H1 (cell line): ENCODE measurements around the gene DIP2B. TPM values are rescaled to one million over a fixed set of nuclear protein-coding genes. Genes with fewer than 3 reads are reported as not detected.

ENCODE experiments used
- CTCF ChIA-PET: fragments of 300-600 bp; sonication (Branson Sonifier 250); formaldehyde crosslinking; loops from one replicate; lab custom pipeline; 2021; ENCODE audit not compliant: partially characterized antibody; lab: Charles Lee
- POLR2A ChIA-PET: fragments of 300-600 bp; sonication (Branson Sonifier 250); formaldehyde crosslinking; loops from one replicate; lab custom pipeline; 2021; ENCODE audit warnings: inconsistent platforms; ENCODE audit not compliant: partially characterized antibody; lab: Charles Lee
- DNase-seq, 2 experiments: peaks; one replicate each; pipeline versions ENCODE4 v3.0.0 to v3.0.0-alpha.2; 2010 to 2022; ENCODE audit warnings: low spot score in 2 of 2, low read depth in 1 of 2, mixed read lengths in 1 of 2
- FAIRE-seq: peaks from 2 replicates; lab custom pipeline; 2011; peaks lifted over from hg19 to GRCh38; lab: Jason Lieb, UNC
- H2AFZ ChIP-seq: 2 replicates; pipeline ENCODE4 v1.8.1; 2012; ENCODE audit warnings: low read length, inconsistent platforms
- H2AK5ac ChIP-seq: 2 replicates; pipeline ENCODE4 v1.6.1; 2013; ENCODE audit warnings: low read depth, low read length
- H2BK120ac ChIP-seq: replicated peaks from 2 replicates; pipeline ENCODE3; 2013; ENCODE audit warnings: low read depth, low read length, inconsistent platforms
- H2BK12ac ChIP-seq: 2 replicates; pipeline ENCODE4 v1.6.1; 2013; ENCODE audit warnings: low read depth, low read length
- H2BK15ac ChIP-seq: 2 replicates; pipeline ENCODE4 v1.6.1; 2013; ENCODE audit warnings: low read length
- H2BK20ac ChIP-seq: 2 replicates; pipeline ENCODE4 v1.6.1; 2013; ENCODE audit warnings: low read length
- H2BK5ac ChIP-seq: 2 replicates; pipeline ENCODE4 v1.6.1; 2013; ENCODE audit warnings: low read depth, low read length
- H3K14ac ChIP-seq: 2 replicates; pipeline ENCODE4 v1.6.1; 2013; ENCODE audit warnings: inconsistent platforms; ENCODE audit not compliant: insufficient read length
- H3K18ac ChIP-seq: 2 replicates; pipeline ENCODE4 v1.6.1; 2013; ENCODE audit warnings: low read length; ENCODE audit errors: extremely low read depth
- H3K23ac ChIP-seq: 2 replicates; pipeline ENCODE4 v1.6.1; 2013; ENCODE audit warnings: inconsistent platforms; ENCODE audit not compliant: insufficient read length
- H3K23me2 ChIP-seq: 2 replicates; pipeline ENCODE4 v1.6.1; 2013; ENCODE audit warnings: low read depth, low read length
- H3K27ac ChIP-seq: 2 replicates; pipeline ENCODE4 v1.6.1; 2011; ENCODE audit warnings: low read depth, low read length, inconsistent platforms
- H3K27me3 ChIP-seq, 4 experiments: replicated peaks in 1 of 4; 1 replicate in 1 of 4; 2 replicates in 3 of 4; pipeline versions ENCODE4 v1.6.1 to v1.8.1; 2011 to 2013; ENCODE audit warnings: low read length in 3 of 4, mild to moderate bottlenecking in 3 of 4, inconsistent platforms in 2 of 4, mixed read lengths in 2 of 4, moderate library complexity in 1 of 4; ENCODE audit not compliant: control insufficient read depth in 3 of 4, insufficient read depth in 3 of 4; ENCODE audit errors: extremely low read depth in 1 of 4
- H3K36me3 ChIP-seq, 4 experiments: 2 replicates each; pipeline versions ENCODE4 v1.6.1 to v1.8.1; 2011 to 2013; ENCODE audit warnings: mild to moderate bottlenecking in 4 of 4, low read length in 3 of 4, moderate library complexity in 2 of 4, control low read depth in 1 of 4, inconsistent platforms in 1 of 4; ENCODE audit not compliant: insufficient read depth in 4 of 4, control insufficient read depth in 2 of 4
- H3K4ac ChIP-seq: replicated peaks from 2 replicates; pipeline ENCODE3; 2013; ENCODE audit warnings: low read length, low read depth, mixed read lengths, inconsistent platforms; ENCODE audit not compliant: insufficient read length
- H3K4me1 ChIP-seq, 4 experiments: replicated peaks in 1 of 4; 1 replicate in 1 of 4; 2 replicates in 3 of 4; pipeline versions ENCODE4 v1.6.1 to v1.8.1; 2011 to 2013; ENCODE audit warnings: low read length in 3 of 4, inconsistent platforms in 2 of 4, mixed read lengths in 1 of 4; ENCODE audit not compliant: insufficient read depth in 4 of 4, control insufficient read depth in 3 of 4
- H3K4me2 ChIP-seq, 2 experiments: 2 replicates each; pipeline versions ENCODE4 v1.6.1 to v1.8.1; 2011 to 2013; ENCODE audit warnings: low read depth in 2 of 2, low read length in 2 of 2, control low read depth in 1 of 2, inconsistent platforms in 1 of 2, mild to moderate bottlenecking in 1 of 2; ENCODE audit not compliant: insufficient read depth in 1 of 2
- H3K4me3 ChIP-seq, 4 experiments: fragments of 200-600, 300-600 bp in 1 of 4; sonication (generic), shearing (Covaris generic), sonication (Bioruptor Twin) in 1 of 4; 2 replicates each; pipeline versions ENCODE4 v1.5.1 to v1.8.1; 2011 to 2016; ENCODE audit warnings: low read length in 4 of 4, low read depth in 3 of 4, control low read depth in 2 of 4, inconsistent platforms in 2 of 4, mild to moderate bottlenecking in 2 of 4, mixed read lengths in 1 of 4, moderate library complexity in 1 of 4; ENCODE audit not compliant: insufficient read depth in 2 of 4; ENCODE audit errors: extremely low read depth in 1 of 4
- H3K56ac ChIP-seq: replicated peaks from 2 replicates; pipeline ENCODE3; 2013; ENCODE audit warnings: low read depth, mild to moderate bottlenecking, mixed read lengths, low read length, inconsistent platforms; ENCODE audit not compliant: insufficient read length
- H3K79me1 ChIP-seq: 2 replicates; pipeline ENCODE4 v1.6.1; 2013; ENCODE audit warnings: low read depth, low read length, control low read depth
- H3K79me2 ChIP-seq, 2 experiments: 2 replicates each; pipeline versions ENCODE4 v1.6.1 to v1.8.1; 2012 to 2013; ENCODE audit warnings: low read length in 2 of 2, mild to moderate bottlenecking in 2 of 2, inconsistent platforms in 1 of 2; ENCODE audit not compliant: insufficient read depth in 2 of 2, control insufficient read depth in 1 of 2
- H3K9ac ChIP-seq, 4 experiments: replicated peaks in 1 of 4; 1 replicate in 1 of 4; 2 replicates in 3 of 4; pipeline versions ENCODE4 v1.6.1 to v1.8.1; 2011 to 2013; ENCODE audit warnings: low read depth in 3 of 4, low read length in 3 of 4, control low read depth in 2 of 4, mild to moderate bottlenecking in 2 of 4, moderate library complexity in 2 of 4, inconsistent platforms in 1 of 4; ENCODE audit errors: extremely low read depth in 1 of 4
- H3K9me3 ChIP-seq, 2 experiments: 2 replicates each; pipeline versions ENCODE4 v1.6.1 to v1.8.1; 2012 to 2013; ENCODE audit warnings: mild to moderate bottlenecking in 2 of 2, moderate library complexity in 2 of 2, control low read depth in 1 of 2, inconsistent platforms in 1 of 2, low read depth in 1 of 2, low read length in 1 of 2, mixed read lengths in 1 of 2; ENCODE audit not compliant: insufficient read depth in 2 of 2
- H4K20me1 ChIP-seq, 2 experiments: replicated peaks in 1 of 2; 2 replicates each; pipeline versions ENCODE3 to v1.8.1; 2011 to 2013; ENCODE audit warnings: inconsistent platforms in 2 of 2, low read length in 2 of 2, mild to moderate bottlenecking in 1 of 2; ENCODE audit not compliant: insufficient read depth in 2 of 2, control insufficient read depth in 1 of 2
- H4K5ac ChIP-seq: 2 replicates; pipeline ENCODE4 v1.6.1; 2013; ENCODE audit warnings: low read length, low read depth, mixed read lengths, inconsistent platforms; ENCODE audit not compliant: insufficient read length
- H4K8ac ChIP-seq: 2 replicates; pipeline ENCODE4 v1.8.0; 2013; ENCODE audit warnings: mild to moderate bottlenecking, moderate library complexity, low read length, inconsistent platforms; ENCODE audit not compliant: insufficient read depth; ENCODE audit errors: extremely low read depth
- H4K91ac ChIP-seq: replicated peaks from 2 replicates; pipeline ENCODE3; 2013; ENCODE audit warnings: low read length, mixed read lengths, inconsistent platforms; ENCODE audit not compliant: insufficient read length
- EZH2 ChIP-seq: fragments of 200-600 bp; sonication (generic); IDR thresholded peaks from 2 replicates; pipeline ENCODE4 v1.7.1; 2012; ENCODE audit warnings: low read depth, mild to moderate bottlenecking, moderate library complexity, low read length, inconsistent platforms; ENCODE audit not compliant: severe bottlenecking
- PHF8 ChIP-seq: fragments of 200-600 bp; sonication (generic); conservative IDR thresholded peaks from 2 replicates; pipeline ENCODE4 v1.7.1; 2012; ENCODE audit warnings: low read depth, mild to moderate bottlenecking, inconsistent platforms, low read length, moderate library complexity
- RAD21 ChIP-seq, 2 experiments: IDR thresholded peaks in 1 of 2; conservative IDR thresholded peaks in 1 of 2; 2 replicates each; pipeline ENCODE4 v1.6.1; 2011; ENCODE audit warnings: low read depth in 2 of 2, low read length in 2 of 2, improper control_type of control experiment in 1 of 2, inconsistent platforms in 1 of 2, mild to moderate bottlenecking in 1 of 2, moderate library complexity in 1 of 2
- RFX5 ChIP-seq: IDR thresholded peaks from 2 replicates; pipeline ENCODE4 v1.6.1; 2011; ENCODE audit warnings: low read depth, low read length, improper control_type of control experiment, borderline replicate concordance
- RNF2 ChIP-seq: fragments of 200-900, 300-1000 bp; sonication (generic); IDR thresholded peaks from 2 replicates; pipeline ENCODE4 v1.7.1; 2016; ENCODE audit warnings: borderline replicate concordance, low read depth, mild to moderate bottlenecking, antibody characterized with exemption, low read length; ENCODE audit not compliant: poor library complexity, severe bottlenecking; ENCODE audit errors: missing control alignments
- RXRA ChIP-seq: IDR thresholded peaks from 2 replicates; pipeline ENCODE4 v1.6.1; 2011; ENCODE audit warnings: low read depth, mild to moderate bottlenecking, low read length, moderate library complexity; ENCODE audit not compliant: insufficient read depth
- SUZ12 ChIP-seq: fragments of 200-600 bp; sonication (generic); IDR thresholded peaks from 2 replicates; pipeline ENCODE4 v1.6.1; 2012; ENCODE audit warnings: mild to moderate bottlenecking, inconsistent platforms, low read length, moderate library complexity, mixed read lengths
- USF2 ChIP-seq: IDR thresholded peaks from 2 replicates; pipeline ENCODE4 v1.6.1; 2011; ENCODE audit warnings: low read length, improper control_type of control experiment
- ZNF274 ChIP-seq: IDR thresholded peaks from 2 replicates; pipeline ENCODE4 v1.7.0; 2012; ENCODE audit warnings: low read length, borderline replicate concordance; ENCODE audit errors: extremely low read depth
- WGBS, 2 experiments: shearing (Covaris generic) in 1 of 2; methylation state at CpG; one replicate each; pipeline versions ENCODE4 v1.1.6 to v1.1.7; 2013 to 2015; ENCODE audit warnings: low lambda C conversion rate in 2 of 2, mixed read lengths in 2 of 2, inconsistent platforms in 1 of 2, low coverage in 1 of 2, missing lambda C conversion rate in 1 of 2; ENCODE audit not compliant: insufficient replicate concordance in 2 of 2, insufficient coverage in 1 of 2, insufficient read length in 1 of 2; ENCODE audit errors: extremely low coverage in 1 of 2, missing lambda C conversion rate in 1 of 2; 5-methylcytosine and 5-hydroxymethylcytosine counted together
- polyA plus RNA-seq, 7 experiments: library from polyadenylated mRNA; depleted of rRNA in 3 of 7; stranded (reverse) in 5 of 7; unstranded in 2 of 7; fragments of >200 nt in 5 of 7; fragments of 200-250 nt in 2 of 7; gene quantifications; 1 replicate in 5 of 7; 2 replicates in 1 of 7; 4 replicates in 1 of 7; pipeline versions ENCODE4 v1.2.1 to v1.2.3, GENCODE V29; 2011 to 2013; ENCODE audit warnings: missing spikeins in 2 of 7, mixed read lengths in 2 of 7
- total RNA-seq: library from RNA; stranded (reverse); fragmentation: NEBNext Ultra II Directional; extraction: Animal tissue kit (Norgen Biotek cat#: 25700); gene quantifications from 2 replicates; pipeline ENCODE4 v1.2.1, GENCODE V29; 2021

The DIP2B gene
- total and polyA plus RNA-seq, 2 of the 8 experiments (the other 6 are each of a cell fraction or from before 2014, with no cell fraction given), result 11.1 to 29.6 TPM

- FAIRE-seq, result no peak
- H4K20me1 ChIP-seq, result no peaks in the 10 kb centered on the region
- H2BK15ac ChIP-seq, result no peak overlapping the region
- no peak overlapping the region for H4K91ac ChIP-seq
- H4K8ac ChIP-seq, result no peak overlapping the region
- H3K9me3 ChIP-seq, result no peaks in the 10 kb centered on the region
- no peaks in the 10 kb centered on the region for H3K4me1 ChIP-seq
- no peak overlapping the region for H3K56ac ChIP-seq
- CTCF ChIA-PET, result interaction anchor here (0.6 to 1.2 kb wide), 13 partner anchors 10 to 1543 kb away, joined by 3 to 9 read pairs (median 3); partner anchors contain the start of gene DIP2B
- H2BK120ac ChIP-seq, result no peak overlapping the region
- no peak overlapping the region for H2AFZ ChIP-seq
- no peak overlapping the region for H2AK5ac ChIP-seq
- no peak overlapping the region for H3K14ac ChIP-seq
- H2BK5ac ChIP-seq, result no peak overlapping the region
- H3K4me3 ChIP-seq, result no peak overlapping the region
- H4K5ac ChIP-seq, result no peak overlapping the region
- H3K36me3 ChIP-seq, result peaks cover 7 to 18% (median 13%) of the 10 kb centered on the region in 4 experiments; a peak in 5 of 8 replicates
- no peaks in the 10 kb centered on the region for H3K79me2 ChIP-seq
- no peaks in the 10 kb centered on the region for H3K27me3 ChIP-seq
- no peak overlapping the region for H3K27ac ChIP-seq
- no peak overlapping the region for H3K4me2 ChIP-seq
- no peaks in the 10 kb centered on the region for H3K23me2 ChIP-seq
- no peak overlapping the region for H3K9ac ChIP-seq
- DNase-seq, result peak in 1 of 2 experiments; percentile 53
- WGBS, 2 experiments, result 85% methylated on average over 10 of the region's 10 CpGs; no CpG with 5 or more reads in 1 of the 2 experiments
- H2BK12ac ChIP-seq, result no peak overlapping the region
- no peaks in the 10 kb centered on the region for H3K79me1 ChIP-seq
- H2BK20ac ChIP-seq, result no peak overlapping the region
- H3K4ac ChIP-seq, result no peak overlapping the region
- H3K18ac ChIP-seq, result no peak overlapping the region
- POLR2A ChIA-PET, result no interaction called here
- H3K23ac ChIP-seq, result no peak overlapping the region
- no peak for TF ChIP-seq SUZ12
- TF ChIP-seq RNF2, result no peak
- TF ChIP-seq PHF8, result no peak
- TF ChIP-seq RAD21 (IDR thresholded peaks at IDR 0.05 in 1 of 2, conservative IDR thresholded peaks at IDR 0.05 in 1 of 2; ENCODE audit: low read depth in 2 of 2, low read length in 2 of 2), result peak; percentile 64 to 74
- TF ChIP-seq ZNF274, result no peak
- no peak for TF ChIP-seq RXRA
- TF ChIP-seq EZH2, result no peak
- no peak for TF ChIP-seq USF2
- no peak for TF ChIP-seq RFX5
Observed at GRCh38 chr12:50734409-50735263, 229.9 kb downstream of the DIP2B start.
